ENCODE measurements around the gene FAM168A. TPM values are rescaled to one million over a fixed set of nuclear protein-coding genes. Genes with fewer than 3 reads are reported as not detected.

FAM168A gene
- total RNA-seq, 3 donors from 2014 or later (not counting 1 experiment from before 2014, with no cell fraction given) = 27.4 to 39.8 (median 30.4) TPM

- DNase-seq (no peak), ATAC-seq (no peak)
- no peak overlapping the region for H3K4me3 ChIP-seq (ENCODE audit: low read length)
- intact Hi-C loops (cut with micrococcal nuclease) = no loop called here
- no peaks in the 10 kb centered on the region for H3K36me3 Mint-ChIP-seq
- peaks cover 4% of the 10 kb centered on the region for H3K4me1 ChIP-seq (ENCODE audit: control insufficient read depth, insufficient read depth, low read length)
- no peak overlapping the region for H3K4me3 Mint-ChIP-seq
- no peaks in the 10 kb centered on the region for H3K36me3 ChIP-seq (ENCODE audit: control insufficient read depth, insufficient read depth, low read length)
- no peaks in the 10 kb centered on the region for H3K27me3 Mint-ChIP-seq (ENCODE audit: low read depth in 2 of 2)
- no peaks in the 10 kb centered on the region for H3K9me3 Mint-ChIP-seq
- no peaks in the 10 kb centered on the region for H3K9me3 ChIP-seq (ENCODE audit: control insufficient read depth, insufficient read depth, low read length)
- H3K27ac ChIP-seq (ENCODE audit: low read length) = no peak overlapping the region
- WGBS (ENCODE audit: insufficient coverage) = 95% methylated on average over 3 of the region's 4 CpGs
- H3K27me3 ChIP-seq (ENCODE audit: control insufficient read depth, insufficient read depth, low read length) = no peaks in the 10 kb centered on the region
- H3K4me1 Mint-ChIP-seq = peaks cover 0 to 6% of the 10 kb centered on the region in 2 donors
- no peak overlapping the region for H3K27ac Mint-ChIP-seq
- TF ChIP-seq, protein P1, sequence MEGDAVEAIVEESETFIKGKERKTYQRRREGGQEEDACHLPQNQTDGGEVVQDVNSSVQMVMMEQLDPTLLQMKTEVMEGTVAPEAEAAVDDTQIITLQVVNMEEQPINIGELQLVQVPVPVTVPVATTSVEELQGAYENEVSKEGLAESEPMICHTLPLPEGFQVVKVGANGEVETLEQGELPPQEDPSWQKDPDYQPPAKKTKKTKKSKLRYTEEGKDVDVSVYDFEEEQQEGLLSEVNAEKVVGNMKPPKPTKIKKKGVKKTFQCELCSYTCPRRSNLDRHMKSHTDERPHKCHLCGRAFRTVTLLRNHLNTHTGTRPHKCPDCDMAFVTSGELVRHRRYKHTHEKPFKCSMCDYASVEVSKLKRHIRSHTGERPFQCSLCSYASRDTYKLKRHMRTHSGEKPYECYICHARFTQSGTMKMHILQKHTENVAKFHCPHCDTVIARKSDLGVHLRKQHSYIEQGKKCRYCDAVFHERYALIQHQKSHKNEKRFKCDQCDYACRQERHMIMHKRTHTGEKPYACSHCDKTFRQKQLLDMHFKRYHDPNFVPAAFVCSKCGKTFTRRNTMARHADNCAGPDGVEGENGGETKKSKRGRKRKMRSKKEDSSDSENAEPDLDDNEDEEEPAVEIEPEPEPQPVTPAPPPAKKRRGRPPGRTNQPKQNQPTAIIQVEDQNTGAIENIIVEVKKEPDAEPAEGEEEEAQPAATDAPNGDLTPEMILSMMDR (IDR thresholded peaks at IDR 0.05) = no peak
These were observed 167.6 kb downstream of the FAM168A start for GRCh38 chr11:73430326-73430725.

GRCh38 chr11:73429121-73429750 is 168.7 kb downstream of the FAM168A start:
- no peaks in the 10 kb centered on the region for H3K9me3 ChIP-seq (ENCODE audit: control insufficient read depth, insufficient read depth, low read length)
- DNase-seq (no peak), ATAC-seq (no peak)
- H3K4me3 ChIP-seq (ENCODE audit: low read length) = no peak overlapping the region
- peaks cover 0 to 6% of the 10 kb centered on the region in 2 donors for H3K4me1 Mint-ChIP-seq
- peaks cover 7% of the 10 kb centered on the region for H3K4me1 ChIP-seq (ENCODE audit: control insufficient read depth, insufficient read depth, low read length)
- TF ChIP-seq, protein P1 (IDR thresholded peaks at IDR 0.05) = no peak
- H3K4me3 Mint-ChIP-seq = no peak overlapping the region
- intact Hi-C loops (cut with micrococcal nuclease) = no loop called here
- H3K27me3 ChIP-seq (ENCODE audit: control insufficient read depth, insufficient read depth, low read length) = no peaks in the 10 kb centered on the region
- no peaks in the 10 kb centered on the region for H3K9me3 Mint-ChIP-seq
- no peak overlapping the region for H3K27ac Mint-ChIP-seq
- H3K36me3 ChIP-seq (ENCODE audit: control insufficient read depth, insufficient read depth, low read length) = no peaks in the 10 kb centered on the region
- H3K36me3 Mint-ChIP-seq = no peaks in the 10 kb centered on the region
- H3K27ac ChIP-seq (ENCODE audit: low read length) = no peak overlapping the region
- no peaks in the 10 kb centered on the region for H3K27me3 Mint-ChIP-seq (ENCODE audit: low read depth in 2 of 2)
- 92% methylated on average over 5 of the region's 5 CpGs for WGBS (ENCODE audit: insufficient coverage)

- Histone ChIP-seq H3K27ac (ENCODE audit: low read length) (no peak overlapping the region), H3K9me3 (ENCODE audit: control insufficient read depth, insufficient read depth, low read length) (no peaks in the 10 kb centered on the region), H3K4me1 (ENCODE audit: control insufficient read depth, insufficient read depth, low read length) (peaks cover 7% of the 10 kb centered on the region), H3K27me3 (ENCODE audit: control insufficient read depth, insufficient read depth, low read length) (no peaks in the 10 kb centered on the region), H3K36me3 (ENCODE audit: control insufficient read depth, insufficient read depth, low read length) (no peaks in the 10 kb centered on the region), H3K4me3 (ENCODE audit: low read length) (no peak overlapping the region)
- TF ChIP-seq, protein P1 (IDR thresholded peaks at IDR 0.05) = no peak
- ATAC-seq (no peak), DNase-seq (no peak)
- Mint-ChIP-seq H3K36me3 (no peaks in the 10 kb centered on the region), H3K27ac (no peak overlapping the region), H3K27me3 (ENCODE audit: low read depth in 2 of 2) (no peaks in the 10 kb centered on the region), H3K9me3 (no peaks in the 10 kb centered on the region), H3K4me1 (peaks cover 0 to 7% of the 10 kb centered on the region in 2 donors), H3K4me3 (no peak overlapping the region)
- intact Hi-C loops (cut with micrococcal nuclease) = no loop called here
These were observed 169.2 kb downstream of the FAM168A start for GRCh38 chr11:73428699-73429098.

DNA sequence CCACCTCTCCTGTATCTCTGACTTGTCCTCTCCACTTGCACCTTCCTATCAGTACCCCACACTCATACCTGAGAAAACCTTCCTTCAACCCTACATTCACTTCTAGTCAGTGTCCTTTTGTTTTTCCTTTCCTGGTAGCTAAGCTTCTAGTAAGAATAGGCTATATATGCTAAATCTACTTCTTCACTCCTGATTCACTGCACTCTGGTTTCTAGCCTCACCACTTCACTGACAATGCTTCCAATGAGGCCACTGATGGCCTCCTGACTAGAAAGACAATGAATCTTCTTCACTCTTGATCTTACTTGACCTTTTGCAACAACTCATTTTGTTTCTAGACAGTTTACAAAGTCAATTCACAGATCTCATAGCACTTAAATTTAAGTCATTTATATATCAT is 169.7 kb downstream of the FAM168A start:
- Histone ChIP-seq H3K4me1 (ENCODE audit: control insufficient read depth, insufficient read depth, low read length) (peaks cover 7% of the 10 kb centered on the region), H3K36me3 (ENCODE audit: control insufficient read depth, insufficient read depth, low read length) (no peaks in the 10 kb centered on the region), H3K27me3 (ENCODE audit: control insufficient read depth, insufficient read depth, low read length) (no peaks in the 10 kb centered on the region), H3K9me3 (ENCODE audit: control insufficient read depth, insufficient read depth, low read length) (no peaks in the 10 kb centered on the region), H3K4me3 (ENCODE audit: low read length) (no peak overlapping the region), H3K27ac (ENCODE audit: low read length) (no peak overlapping the region)
- ATAC-seq (no peak), DNase-seq (no peak)
- intact Hi-C loops (cut with micrococcal nuclease) = no loop called here
- Mint-ChIP-seq H3K4me1 (peaks cover 0 to 12% of the 10 kb centered on the region in 2 donors), H3K27ac (no peak overlapping the region), H3K9me3 (no peaks in the 10 kb centered on the region), H3K36me3 (no peaks in the 10 kb centered on the region), H3K27me3 (ENCODE audit: low read depth in 2 of 2) (no peaks in the 10 kb centered on the region), H3K4me3 (no peak overlapping the region)
- TF ChIP-seq, protein P1 (IDR thresholded peaks at IDR 0.05) = no peak

Data from natural killer cell (primary cell).